CD4-positive, alpha-beta memory T cell (primary cell): Measurements from ENCODE around the gene LAGE3. TPM values are rescaled to one million over a fixed set of nuclear protein-coding genes. Genes with fewer than 3 reads are reported as not detected.

Experiments used
- CTCF ChIA-PET: fragments of 350-600 bp; sonication (Branson Sonifier 250); formaldehyde crosslinking; loops from one replicate; lab custom pipeline; 2021; ENCODE audit warnings: inconsistent platforms; ENCODE audit not compliant: partially characterized antibody; lab: Charles Lee
- POLR2A ChIA-PET: fragments of 350-600 bp; sonication (Branson Sonifier 250); formaldehyde crosslinking; loops from one replicate; lab custom pipeline; 2021; ENCODE audit not compliant: partially characterized antibody; lab: Charles Lee
- DNase-seq, 5 donors: peaks; one replicate each; pipeline versions ENCODE4 v3.0.0 to v3.0.0-alpha.2; 2020 to 2022; ENCODE audit warnings: mixed read lengths in 1 of 5
- H3K27ac ChIP-seq: one replicate; pipeline ENCODE4 v1.7.0; 2013; ENCODE audit warnings: low read depth, low read length
- H3K27me3 ChIP-seq: 2 replicates; pipeline ENCODE4 v1.7.0; 2013; ENCODE audit warnings: mild to moderate bottlenecking, low read length, moderate library complexity; ENCODE audit not compliant: insufficient read depth
- H3K36me3 ChIP-seq: 2 replicates; pipeline ENCODE4 v1.7.0; 2013; ENCODE audit warnings: mild to moderate bottlenecking, low read length, moderate library complexity; ENCODE audit not compliant: insufficient read depth
- H3K4me1 ChIP-seq: 2 replicates; pipeline ENCODE4 v1.7.0; 2013; ENCODE audit warnings: mild to moderate bottlenecking, low read length, moderate library complexity; ENCODE audit not compliant: insufficient read depth
- H3K4me3 ChIP-seq, 2 donors: one replicate each; pipeline ENCODE4 v1.7.0; 2013; ENCODE audit warnings: low read length in 2 of 2, mild to moderate bottlenecking in 1 of 2
- H3K9me3 ChIP-seq, 2 donors: one replicate each; pipeline ENCODE4 v1.7.0; 2013; ENCODE audit warnings: low read length in 2 of 2, control low read depth in 1 of 2; ENCODE audit not compliant: control insufficient read depth in 1 of 2
- H3K27ac Mint-ChIP-seq, 7 donors: one replicate each; pipeline ENCODE4 v1.8.0; 2020 to 2021; ENCODE audit warnings: mixed read lengths in 7 of 7, mild to moderate bottlenecking in 6 of 7, inconsistent platforms in 3 of 7, moderate library complexity in 3 of 7
- H3K27me3 Mint-ChIP-seq, 2 donors: one replicate each; pipeline ENCODE4 v1.8.0; 2020 to 2021; ENCODE audit warnings: mixed read lengths in 2 of 2
- H3K36me3 Mint-ChIP-seq, 2 donors: one replicate each; pipeline ENCODE4 v1.8.0; 2020 to 2021; ENCODE audit warnings: mixed read lengths in 2 of 2, inconsistent platforms in 1 of 2, mild to moderate bottlenecking in 1 of 2
- H3K4me1 Mint-ChIP-seq, 4 donors: one replicate each; pipeline ENCODE4 v1.8.0; 2020 to 2021; ENCODE audit warnings: mixed read lengths in 4 of 4, mild to moderate bottlenecking in 1 of 4
- H3K4me3 Mint-ChIP-seq, 8 donors: one replicate each; pipeline ENCODE4 v1.8.0; 2020 to 2021; ENCODE audit warnings: mixed read lengths in 8 of 8, mild to moderate bottlenecking in 7 of 8, moderate library complexity in 6 of 8, inconsistent platforms in 3 of 8
- H3K9me3 Mint-ChIP-seq, 8 donors: one replicate each; pipeline ENCODE4 v1.8.0; 2020 to 2021; ENCODE audit warnings: mixed read lengths in 8 of 8, mild to moderate bottlenecking in 5 of 8, inconsistent platforms in 3 of 8, moderate library complexity in 1 of 8
- intact Hi-C: fragments of 100-400 bp; cut with micrococcal nuclease; formaldehyde crosslinking; loops from one replicate; pipeline ENCODE4 v1.15.1; 2023
- polyA plus RNA-seq, 2 donors: library from polyadenylated mRNA; unstranded; fragments of 300-500 nt; fragmentation: Illumina TruSeq; gene quantifications; one replicate each; pipeline ENCODE4 v1.2.3, GENCODE V29; 2021
- total RNA-seq, 2 experiments: library from RNA; stranded (reverse); gene quantifications; one replicate each; pipeline ENCODE4 v1.2.3, GENCODE V29; 2021

LAGE3 gene
- total and polyA plus RNA-seq, 4 experiments from 2014 or later = 18.5 to 58.0 (median 32.7) TPM

- Histone ChIP-seq H3K27ac (peak overlapping the region; percentile 55), H3K4me1 (peaks cover 9% of the 10 kb centered on the region), H3K27me3 (no peaks in the 10 kb centered on the region), H3K9me3 (no peaks in the 10 kb centered on the region), H3K4me3 (peak overlapping the region; percentile 17 to 55), H3K36me3 (peaks cover 3% of the 10 kb centered on the region)
- ChIA-PET CTCF (interaction anchor here (1.4 kb wide), 1 partner anchor 59 kb away, joined by 4 read pairs; no protein-coding TSS in a partner anchor), POLR2A (interaction anchor here (0.7 to 4.5 kb wide), 15 partner anchors 9 to 532 kb away, joined by 3 to 42 read pairs (median 11); partner anchors contain the start of genes ATP6AP1, FAM3A, FAM50A and LAGE3)
- no peak for DNase-seq
- peaks cover 0 to 20% of the 10 kb centered on the region in 2 donors for H3K36me3 Mint-ChIP-seq
- peak overlapping the region; percentile 78 to 90 (median 86) for H3K4me3 Mint-ChIP-seq
- peaks cover 4 to 19% (median 6%) of the 10 kb centered on the region in 4 donors for H3K4me1 Mint-ChIP-seq
- no peaks in the 10 kb centered on the region for H3K27me3 Mint-ChIP-seq
- intact Hi-C loops = loop anchor here (5.0 kb wide), 1 partner anchor 58 kb away; the partner anchor contains the start of gene FAM3A
- peak overlapping the region in 6 of 7 donors; percentile 52 to 85 (median 78) for H3K27ac Mint-ChIP-seq
- H3K9me3 Mint-ChIP-seq = peaks cover 0 to 7% (median 0%) of the 10 kb centered on the region in 8 donors
These were observed 19.9 kb downstream of the LAGE3 start for GRCh38 chrX:154458954-154459778.

- peak within 1 kb of the TSS; percentile 55 for H3K27ac ChIP-seq
- no peaks in the 10 kb centered on the region for H3K27me3 Mint-ChIP-seq
- intact Hi-C loops = loop anchor here (5.0 kb wide), 1 partner anchor 59 kb away; the partner anchor contains the start of gene FAM3A
These were observed 20.7 kb downstream of the LAGE3 start, which contains the start of gene PLXNA3 for GRCh38 chrX:154458116-154458953. PLXNA3 (plus strand) TSS chrX:154458281; CDS start chrX:154460184, 1,903 bp downstream.

GRCh38 chrX:154457491-154458115 is 21.5 kb downstream of the LAGE3 start:
- Mint-ChIP-seq H3K4me1 (peaks cover 4 to 19% (median 5%) of the 10 kb centered on the region in 4 donors), H3K27me3 (no peaks in the 10 kb centered on the region), H3K36me3 (peaks cover 0 to 14% of the 10 kb centered on the region in 2 donors), H3K4me3 (peak overlapping the region; percentile 89 to 97 (median 94)), H3K9me3 (peaks cover 0 to 7% (median 0%) of the 10 kb centered on the region in 8 donors), H3K27ac (peak overlapping the region; percentile 69 to 97 (median 95))
- Histone ChIP-seq H3K9me3 (no peaks in the 10 kb centered on the region), H3K27ac (peak overlapping the region; percentile 40), H3K27me3 (no peaks in the 10 kb centered on the region), H3K4me1 (peaks cover 9% of the 10 kb centered on the region), H3K4me3 (peak overlapping the region in 1 of 2 donors; percentile 49), H3K36me3 (no peaks in the 10 kb centered on the region)
- POLR2A ChIA-PET = interaction anchor here (1.3 to 4.5 kb wide), 11 partner anchors 11 to 531 kb away, joined by 3 to 42 read pairs (median 16); partner anchors contain the start of genes ATP6AP1, FAM3A, FAM50A and LAGE3
- peak; percentile 65 to 78 (median 72) for DNase-seq
- intact Hi-C loops = loop anchor here (2.0 to 5.0 kb wide), 3 partner anchors 21 to 60 kb away; partner anchors contain the start of genes FAM3A, LAGE3 and SLC10A3
- CTCF ChIA-PET = no interaction called here

More at GRCh38 chrX:154458116-154458953, 20.7 kb downstream of the LAGE3 start, which contains the start of gene PLXNA3:
- Mint-ChIP-seq H3K4me3 (peak within 1 kb of the TSS; percentile 89 to 97 (median 94)), H3K27ac (peak within 1 kb of the TSS; percentile 74 to 97 (median 95)), H3K36me3 (peaks cover 0 to 20% of the 10 kb centered on the region in 2 donors), H3K9me3 (peaks cover 0 to 7% (median 0%) of the 10 kb centered on the region in 8 donors), H3K4me1 (peaks cover 4 to 19% (median 6%) of the 10 kb centered on the region in 4 donors)
- POLR2A ChIA-PET = interaction anchor here (0.7 to 4.5 kb wide), 15 partner anchors 10 to 532 kb away, joined by 3 to 42 read pairs (median 11); partner anchors contain the start of genes ATP6AP1, FAM3A, FAM50A and LAGE3
- H3K36me3 ChIP-seq = peaks cover 3% of the 10 kb centered on the region
- H3K4me1 ChIP-seq = peaks cover 9% of the 10 kb centered on the region
- H3K9me3 ChIP-seq = no peaks in the 10 kb centered on the region
- DNase-seq = peak in 4 of 5 donors; percentile 70 to 79 (median 74)
- no peaks in the 10 kb centered on the region for H3K27me3 ChIP-seq
- CTCF ChIA-PET = interaction anchor here (1.4 kb wide), 1 partner anchor 59 kb away, joined by 4 read pairs; no protein-coding TSS in a partner anchor
- peak within 1 kb of the TSS; percentile 17 to 55 for H3K4me3 ChIP-seq

- no peak for DNase-seq
- no peak overlapping the region for H3K27ac Mint-ChIP-seq
These were observed 26.3 kb downstream of the LAGE3 start for GRCh38 chrX:154452823-154453222.

GRCh38 chrX:154450312-154450711 is 28.8 kb downstream of the LAGE3 start:
- H3K4me1 Mint-ChIP-seq = peaks cover 0 to 14% (median 3%) of the 10 kb centered on the region in 4 donors
- Histone ChIP-seq H3K27me3 (no peaks in the 10 kb centered on the region), H3K4me1 (peaks cover 8% of the 10 kb centered on the region), H3K27ac (no peak overlapping the region), H3K36me3 (peaks cover 13% of the 10 kb centered on the region), H3K9me3 (no peaks in the 10 kb centered on the region), H3K4me3 (no peak overlapping the region)
- intact Hi-C loops = no loop called here
- H3K27me3 Mint-ChIP-seq = no peaks in the 10 kb centered on the region
- no peak for DNase-seq
- no peak overlapping the region for H3K27ac Mint-ChIP-seq
- H3K4me3 Mint-ChIP-seq = no peak overlapping the region
- ChIA-PET POLR2A (interaction anchor here (1.4 kb wide), 1 partner anchor 12 kb away, joined by 3 read pairs; no protein-coding TSS in a partner anchor), CTCF (no interaction called here)
- peaks cover 3 to 12% of the 10 kb centered on the region in 2 donors for H3K36me3 Mint-ChIP-seq
- peaks cover 0 to 4% (median 0%) of the 10 kb centered on the region in 8 donors for H3K9me3 Mint-ChIP-seq

More at GRCh38 chrX:154452823-154453222, 26.3 kb downstream of the LAGE3 start:
- intact Hi-C loops = no loop called here
- peaks cover 2 to 5% (median 4%) of the 10 kb centered on the region in 4 donors for H3K4me1 Mint-ChIP-seq
- Histone ChIP-seq H3K27me3 (no peaks in the 10 kb centered on the region), H3K9me3 (no peaks in the 10 kb centered on the region), H3K4me1 (no peaks in the 10 kb centered on the region), H3K27ac (no peak overlapping the region), H3K36me3 (peaks cover 13% of the 10 kb centered on the region), H3K4me3 (no peak overlapping the region)
- no peaks in the 10 kb centered on the region for H3K27me3 Mint-ChIP-seq
- ChIA-PET POLR2A (interaction anchor here (1.6 kb wide), 1 partner anchor 53 kb away, joined by 3 read pairs; no protein-coding TSS in a partner anchor), CTCF (no interaction called here)
- H3K36me3 Mint-ChIP-seq = peaks cover 3 to 10% of the 10 kb centered on the region in 2 donors
- H3K4me3 Mint-ChIP-seq = no peak overlapping the region
- H3K9me3 Mint-ChIP-seq = peaks cover 0 to 7% (median 0%) of the 10 kb centered on the region in 8 donors

- Mint-ChIP-seq H3K27me3 (no peaks in the 10 kb centered on the region), H3K9me3 (peaks cover 0 to 4% (median 0%) of the 10 kb centered on the region in 8 donors), H3K4me3 (no peak overlapping the region), H3K27ac (no peak overlapping the region), H3K4me1 (peaks cover 0 to 20% (median 3%) of the 10 kb centered on the region in 4 donors), H3K36me3 (peaks cover 3 to 12% of the 10 kb centered on the region in 2 donors)
- no peak for DNase-seq
- ChIA-PET CTCF (no interaction called here), POLR2A (interaction anchor here (1.4 kb wide), 1 partner anchor 11 kb away, joined by 3 read pairs; no protein-coding TSS in a partner anchor)
- no peak overlapping the region for H3K4me3 ChIP-seq
- H3K36me3 ChIP-seq = peaks cover 13% of the 10 kb centered on the region
- no peaks in the 10 kb centered on the region for H3K9me3 ChIP-seq
- no peak overlapping the region for H3K27ac ChIP-seq
- no peaks in the 10 kb centered on the region for H3K27me3 ChIP-seq
- peaks cover 15% of the 10 kb centered on the region for H3K4me1 ChIP-seq
- intact Hi-C loops = no loop called here
These were observed 29.5 kb downstream of the LAGE3 start for GRCh38 chrX:154449618-154450017.
